GM23338 (cell line): Measurements from ENCODE around the gene PYGO2.

Experiments used
- CREB1 ChIP-seq: fragments of 250-450 bp; sonication (Bioruptor Pico); IDR thresholded peaks from 2 replicates; pipeline ENCODE4 v1.5.0; 2020; ENCODE audit warnings: low read depth, mild to moderate bottlenecking, moderate library complexity
- CTCF ChIP-seq, 2 experiments: fragments of 200-600 bp in 1 of 2; sonication (generic) in 1 of 2; conservative IDR thresholded peaks; 2 replicates each; pipeline versions ENCODE4 v1.5.1 to v1.6.1; 2016 to 2017; ENCODE audit warnings: antibody characterized with exemption in 2 of 2, low read depth in 2 of 2, mild to moderate bottlenecking in 2 of 2, moderate library complexity in 1 of 2
- ETS1 ChIP-seq: IDR thresholded peaks from 2 replicates; pipeline ENCODE4 v1.6.1; 2016; ENCODE audit warnings: antibody characterized with exemption
- EZH2 ChIP-seq: fragments of 200-600 bp; sonication (generic); IDR thresholded peaks from one replicate; pipeline ENCODE4 v1.8.0; 2017; ENCODE audit warnings: antibody characterized with exemption, mild to moderate bottlenecking, low read depth; ENCODE audit not compliant: unreplicated experiment
- EZH2phosphoT487 ChIP-seq: fragments of 200-600 bp; sonication (generic); IDR thresholded peaks from one replicate; pipeline ENCODE4 v1.8.1; 2018; ENCODE audit warnings: antibody characterized with exemption; ENCODE audit not compliant: unreplicated experiment
- POLR2AphosphoS5 ChIP-seq: IDR thresholded peaks from 2 replicates; pipeline ENCODE4 v1.6.1; 2016; ENCODE audit warnings: antibody characterized with exemption, low read depth

GRCh38 chr1:155009742-155010141 is 48.2 kb upstream of the PYGO2 start:
- TF ChIP-seq EZH2phosphoT487 (no peak), POLR2AphosphoS5 (no peak), CTCF (conservative IDR thresholded peaks at IDR 0.05; ENCODE audit: low read depth in 2 of 2) (no peak), EZH2 (no peak), CREB1 (CRISPR knock-in tag) (no peak), ETS1 (no peak)
